Ammon's horn (tissue), 1 donor: ENCODE results near the gene TC2N.
A peak's percentile ranks its signal among the peaks of the same experiment; 100 is the strongest.
"Not testable (repeated sequence)": the region's sequence is repeated elsewhere in the genome, so short reads cannot be mapped to it uniquely, and the experiment has no call there.

Source experiments
- DNase-seq: peaks from one replicate; pipeline ENCODE4 v3.0.0-alpha.2; 2016; ENCODE audit warnings: low spot score

TC2N gene

GRCh38 chr14:91889477-91890211 is 22.3 kb upstream of the TC2N start:
- DNase-seq, result peak; percentile 56

GRCh38 chr14:91888641-91889476 is 21.5 kb upstream of the TC2N start:
- DNase-seq, result no peak

GRCh38 chr14:91886961-91887360 is 19.6 kb upstream of the TC2N start:
- DNase-seq, result no peak

GRCh38 chr14:91885839-91886238 is 18.5 kb upstream of the TC2N start:
- no peak for DNase-seq

GRCh38 chr14:91885113-91885712 is 17.9 kb upstream of the TC2N start:
- no peak for DNase-seq

GRCh38 chr14:91884664-91885063 is 17.3 kb upstream of the TC2N start:
- no peak for DNase-seq

GRCh38 chr14:91883753-91884152 is 16.4 kb upstream of the TC2N start:
- no peak for DNase-seq

GRCh38 chr14:91882776-91883175 is 15.4 kb upstream of the TC2N start:
- DNase-seq, result no peak

GRCh38 chr14:91882369-91882768 is 15.0 kb upstream of the TC2N start:
- no peak for DNase-seq

- DNase-seq, result no peak
Observed at GRCh38 chr14:91879196-91879595, 11.9 kb upstream of the TC2N start.

- no peak for DNase-seq
Observed at GRCh38 chr14:91878274-91878673, 10.9 kb upstream of the TC2N start.

- no peak for DNase-seq
Observed at GRCh38 chr14:91877376-91877915, 10.1 kb upstream of the TC2N start.

- no peak for DNase-seq
Observed at GRCh38 chr14:91876492-91876891, 9.2 kb upstream of the TC2N start.

- DNase-seq, result no peak
Observed at GRCh38 chr14:91875525-91876286, 8.4 kb upstream of the TC2N start.

GRCh38 chr14:91873471-91874415 is 6.4 kb upstream of the TC2N start:
- DNase-seq, result no peak

- DNase-seq, result no peak
Observed at GRCh38 chr14:91872517-91873470, 5.5 kb upstream of the TC2N start.

- DNase-seq, result no peak
Observed at GRCh38 chr14:91872011-91872501, 4.7 kb upstream of the TC2N start.

- not testable (repeated sequence) for DNase-seq
Observed at GRCh38 chr14:91871401-91871800, 4.1 kb upstream of the TC2N start.

GRCh38 chr14:91870890-91871289 is 3.6 kb upstream of the TC2N start:
- DNase-seq, result no peak
